ENCODE data around the gene MUL1.

Gene MUL1

GRCh38 chr1:20466273-20466672, 41.7 kb downstream of the MUL1 start:
- DNase-seq = no peak

GRCh38 chr1:20465187-20465586, 42.8 kb downstream of the MUL1 start:
- DNase-seq = no peak

GRCh38 chr1:20463502-20463901, 44.4 kb downstream of the MUL1 start:
- no peak for DNase-seq

- DNase-seq = no peak
These were observed 45.6 kb downstream of the MUL1 start for GRCh38 chr1:20462397-20462796.

GRCh38 chr1:20458717-20459116, 49.2 kb downstream of the MUL1 start:
- no peak for DNase-seq

GRCh38 chr1:20454004-20454403, 53.9 kb downstream of the MUL1 start:
- no peak for DNase-seq

- DNase-seq = no peak
These were observed 58.1 kb downstream of the MUL1 start for GRCh38 chr1:20449735-20450311.
